Hypothalamus (tissue), 51 donors: ENCODE measurements around the gene PARD6G.

Source experiments
- DNase-seq, 51 donors: peaks; one replicate each; lab custom pipeline; 2025; lab: John Stamatoyannopoulos, UW

PARD6G gene

GRCh38 chr18:80218341-80219227, 28.7 kb downstream of the PARD6G start:
- no peak for DNase-seq

DNA sequence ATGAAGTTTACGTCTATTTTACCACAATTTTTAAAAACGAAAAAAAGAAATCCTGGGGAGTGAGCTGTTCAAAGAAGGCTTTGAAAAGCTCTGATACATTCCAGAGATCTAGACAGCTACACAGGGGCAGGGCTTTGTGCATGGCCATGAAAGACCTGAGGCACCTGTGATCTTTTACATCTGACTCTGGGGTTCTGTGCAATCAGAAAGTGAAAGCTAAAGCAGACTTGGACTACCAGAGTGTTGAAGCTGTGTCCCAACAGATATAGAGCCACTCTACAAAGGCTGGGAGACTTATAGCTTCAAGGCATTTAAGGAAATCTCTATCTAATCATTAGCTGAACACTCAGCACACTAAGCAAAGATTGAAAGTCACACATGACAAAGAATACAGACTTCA, 34.1 kb downstream of the PARD6G start:
- no peak for DNase-seq

DNA sequence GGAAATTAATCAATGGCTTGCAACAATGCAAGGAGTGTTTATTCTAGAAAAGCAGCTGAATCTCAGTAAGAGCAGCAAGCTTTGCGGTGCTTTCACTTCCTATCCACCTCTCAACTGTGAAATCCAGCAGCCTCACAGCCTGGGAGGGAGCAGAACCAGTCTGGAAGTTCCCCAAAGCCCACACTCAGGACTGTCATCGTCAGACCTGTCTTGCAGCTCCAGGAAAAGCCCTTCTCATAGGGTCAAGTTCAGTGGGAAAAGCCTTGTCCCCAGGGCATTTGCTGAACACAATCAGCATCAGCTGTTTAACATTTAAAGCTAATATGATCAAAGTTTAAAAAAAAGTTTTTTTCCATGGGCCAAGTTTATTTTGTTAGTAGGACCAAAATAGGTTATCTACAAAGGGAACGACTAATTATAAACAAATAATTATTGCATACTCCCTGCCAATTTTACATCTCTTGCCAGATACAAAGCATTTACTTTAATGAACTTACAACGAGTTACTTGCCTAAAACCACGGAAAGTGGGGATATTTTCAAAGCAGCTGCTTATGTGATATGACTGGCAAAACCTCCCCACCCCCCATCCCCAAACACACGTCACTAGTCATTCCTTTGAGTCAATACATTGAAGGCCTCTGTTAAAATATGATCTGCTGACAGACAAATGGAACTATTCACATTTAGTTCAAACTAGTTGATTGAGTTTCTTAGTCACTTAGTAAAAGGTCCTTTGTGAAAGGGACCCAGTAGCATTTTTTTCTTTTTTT, 36.8 kb downstream of the PARD6G start:
- DNase-seq, result peak in 1 of 51 donors; percentile 9

- no peak for DNase-seq
These were observed 38.7 kb downstream of the PARD6G start for GRCh38 chr18:80208620-80209019.

GRCh38 chr18:80205294-80205693, 42.0 kb downstream of the PARD6G start:
- DNase-seq, result no peak

DNA sequence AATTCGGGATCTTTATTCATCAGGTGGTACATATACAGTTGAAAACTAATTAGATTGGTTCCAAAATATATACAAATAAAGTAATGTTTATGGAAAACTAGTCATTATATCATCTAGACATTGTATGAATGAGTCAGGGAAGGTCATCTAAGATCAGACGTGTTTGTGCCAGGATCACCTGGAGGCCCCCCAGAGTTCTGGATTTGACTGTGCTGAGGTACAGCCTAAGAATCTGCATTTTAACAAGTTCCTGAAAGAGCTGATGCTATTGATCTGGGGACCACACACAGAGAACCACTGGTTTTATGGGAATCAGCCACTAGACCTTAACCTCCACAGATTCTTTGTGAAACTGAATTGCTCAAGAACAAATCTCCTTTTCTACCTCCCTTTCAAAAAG, 43.2 kb downstream of the PARD6G start:
- no peak for DNase-seq

- DNase-seq, result no peak
These were observed 44.1 kb downstream of the PARD6G start for GRCh38 chr18:80203249-80203648.

- DNase-seq, result no peak
These were observed 44.9 kb downstream of the PARD6G start for GRCh38 chr18:80202264-80202998.

- no peak for DNase-seq
These were observed 45.6 kb downstream of the PARD6G start for GRCh38 chr18:80201739-80202138.

GRCh38 chr18:80200932-80201672, 46.2 kb downstream of the PARD6G start:
- peak in 1 of 51 donors; percentile 33 for DNase-seq

GRCh38 chr18:80200171-80200931, 47.0 kb downstream of the PARD6G start:
- peak in 37 of 51 donors; percentile 13 to 77 (median 46) for DNase-seq

DNA sequence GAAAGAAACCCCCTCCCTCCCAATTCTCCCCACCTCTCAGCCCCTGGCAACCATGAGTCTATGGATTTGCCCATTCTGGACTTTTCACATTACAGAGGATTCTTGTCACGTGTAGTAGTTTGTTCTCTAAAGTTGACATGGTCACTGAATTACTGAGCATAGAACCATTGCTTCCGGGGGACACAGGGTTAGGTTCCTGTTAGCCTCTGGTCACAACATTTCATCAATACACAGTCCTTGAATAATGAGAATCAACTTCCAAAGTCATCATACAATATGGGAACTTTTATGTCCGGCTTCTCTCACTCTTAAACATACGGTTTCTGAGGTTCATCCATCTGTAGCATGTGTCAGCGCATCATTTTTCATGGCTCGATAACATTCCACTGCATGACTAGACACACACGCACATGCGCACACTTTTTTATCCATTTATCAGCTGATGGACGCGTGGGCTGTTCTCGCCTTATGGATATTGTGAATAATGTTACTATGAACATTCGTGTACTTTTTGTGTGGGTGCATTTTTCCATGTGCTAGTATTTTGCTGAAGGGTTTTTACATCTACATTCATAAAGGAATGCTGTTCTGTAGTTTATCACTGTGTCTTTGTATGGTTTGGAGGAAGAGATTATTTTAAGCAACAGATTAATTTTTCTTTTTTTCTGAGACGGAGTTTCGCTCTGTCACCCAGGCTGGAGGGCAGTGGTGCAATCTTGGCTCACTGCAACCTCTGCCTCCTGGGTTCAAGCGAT, 48.1 kb downstream of the PARD6G start:
- DNase-seq, result no peak

DNA sequence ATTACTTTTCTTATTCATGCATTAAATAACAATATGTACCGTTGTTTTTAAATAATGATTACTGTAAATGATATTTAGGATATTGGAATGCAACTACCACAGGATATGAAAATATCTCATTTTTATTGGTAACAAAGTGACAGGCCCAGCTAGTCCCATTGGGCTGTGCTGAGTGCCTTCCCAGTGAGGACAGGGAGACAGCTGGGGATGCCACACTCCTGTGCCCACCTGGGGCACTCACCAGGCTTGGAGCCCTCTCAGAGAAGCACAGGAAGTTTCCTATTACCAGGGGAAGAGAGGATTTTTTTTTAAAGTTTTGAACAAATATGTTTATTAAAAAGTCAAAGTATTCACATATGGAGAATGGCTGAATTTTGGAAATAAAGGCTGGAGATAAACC, 48.9 kb downstream of the PARD6G start:
- DNase-seq, result no peak

GRCh38 chr18:80197528-80197927, 49.8 kb downstream of the PARD6G start:
- DNase-seq, result no peak

DNA sequence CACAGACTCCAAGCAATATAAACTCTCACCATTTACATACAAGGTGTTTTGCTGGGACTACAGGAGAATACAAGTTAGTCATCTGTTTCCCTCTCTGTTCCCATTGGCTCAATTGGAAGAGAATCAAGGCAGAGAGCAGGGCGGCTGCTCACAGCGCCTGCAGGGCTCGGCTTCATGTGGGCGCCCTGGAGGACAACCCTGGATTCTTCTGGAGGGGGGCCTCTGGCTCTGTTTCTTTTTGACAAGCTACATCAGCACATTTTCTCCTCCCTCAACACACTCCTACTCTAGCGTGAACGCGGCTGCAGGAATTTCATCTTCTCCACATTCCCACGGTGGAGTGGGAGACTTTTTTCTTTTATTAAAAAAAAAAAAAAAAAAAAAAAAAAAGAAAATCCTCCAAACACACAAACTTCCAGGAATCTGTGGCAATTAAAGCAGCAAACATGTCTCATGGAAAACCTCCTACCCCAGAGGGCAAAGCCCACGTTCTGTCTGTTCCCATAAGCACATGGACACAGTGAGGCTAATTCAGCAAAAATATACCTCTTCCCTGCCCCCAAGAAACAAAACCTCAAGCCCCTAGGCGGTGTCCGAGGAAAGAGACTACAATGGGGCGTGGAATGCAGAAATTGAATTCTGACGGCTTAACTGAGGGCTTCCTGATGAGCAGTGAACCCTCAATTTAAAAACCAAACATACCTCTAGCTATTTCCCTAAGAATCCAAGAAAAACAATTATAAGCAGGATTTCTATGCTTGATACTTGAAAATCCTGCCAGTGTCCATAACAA, 50.6 kb downstream of the PARD6G start:
- no peak for DNase-seq

DNA sequence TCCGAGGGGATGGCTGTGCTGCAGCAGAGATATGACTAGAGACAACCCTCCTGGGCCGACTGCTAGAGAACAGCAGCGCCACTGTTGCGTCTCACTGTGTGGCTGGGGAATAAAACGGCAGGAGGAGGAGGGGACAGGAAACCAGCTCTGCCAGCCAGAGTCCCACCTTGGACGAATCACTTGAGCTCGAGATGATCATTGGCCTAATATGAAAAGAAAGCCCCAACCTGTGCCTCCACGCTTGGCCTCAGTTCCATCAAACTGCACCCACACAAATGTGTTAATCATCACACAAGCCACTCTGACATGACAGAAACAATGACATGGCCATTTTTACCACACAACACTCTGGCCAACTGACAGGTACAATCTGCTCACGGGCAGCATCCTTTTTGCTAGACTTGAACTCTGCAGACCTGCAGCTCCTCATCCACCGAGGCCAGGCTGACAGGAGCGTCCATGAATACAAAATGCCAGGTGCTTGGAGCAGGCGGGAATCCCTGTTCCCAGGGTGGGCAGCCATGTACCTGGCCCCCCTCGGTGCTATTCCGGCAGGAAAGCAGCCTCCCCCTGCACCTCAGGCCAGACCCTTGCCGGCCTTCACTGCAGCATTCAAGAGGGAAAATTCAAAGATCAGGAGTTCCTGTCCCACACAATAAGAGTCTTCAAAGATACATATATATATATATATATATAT, 52.3 kb downstream of the PARD6G start:
- no peak for DNase-seq

GRCh38 chr18:80193701-80194100, 53.6 kb downstream of the PARD6G start:
- no peak for DNase-seq
